ENCODE data around the gene FBLN5. TPM values are rescaled to one million over a fixed set of nuclear protein-coding genes. Genes with fewer than 3 reads are reported as not detected.

FBLN5 gene
- total and polyA plus RNA-seq, 7 donors, result 3.0 to 253 (median 91.8) TPM

DNA sequence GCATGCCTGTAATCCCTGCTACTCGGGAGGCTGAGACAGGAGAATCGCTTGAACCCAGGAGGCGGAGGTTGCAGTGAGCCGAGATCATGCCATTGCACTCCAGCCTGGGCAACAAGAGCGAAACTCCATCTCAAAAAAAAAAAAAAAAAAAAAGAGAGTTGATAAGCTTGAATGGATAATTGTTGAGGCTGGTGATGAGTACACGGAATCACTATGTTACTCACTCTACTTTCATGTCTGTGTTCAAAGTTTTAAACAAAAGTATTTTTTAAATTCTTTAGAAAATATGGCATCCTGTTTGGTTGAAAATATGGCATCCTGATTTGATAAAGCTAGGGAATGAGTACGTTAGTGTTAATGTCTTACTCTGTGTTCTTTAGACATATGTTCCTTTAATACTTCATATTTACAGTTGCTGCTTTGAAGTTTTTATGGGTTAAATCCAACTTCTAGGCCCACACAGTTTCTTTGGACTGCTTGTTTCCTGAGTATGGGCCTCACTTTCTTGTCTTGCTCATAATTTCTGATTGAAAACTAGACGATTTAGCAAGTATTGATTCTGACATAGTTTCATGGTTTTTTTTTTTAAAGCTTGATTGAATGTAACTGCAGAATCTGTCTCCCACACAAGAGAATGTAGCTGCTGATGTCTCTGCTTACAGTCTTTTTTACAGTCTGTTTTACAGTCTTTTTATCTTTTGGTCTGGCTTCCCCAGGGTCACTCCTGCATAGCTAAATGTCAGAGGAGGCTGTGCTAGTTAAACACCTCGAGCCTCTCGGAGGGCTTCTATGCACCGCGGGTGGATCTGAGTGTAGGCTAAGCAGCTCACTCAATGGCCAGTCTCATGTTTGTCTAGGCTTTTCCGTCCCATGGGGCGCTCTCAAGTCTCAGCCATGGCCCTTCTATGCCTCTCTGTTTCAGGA is 14.1 kb upstream of the FBLN5 start:
- Histone ChIP-seq H3K9me3 (no peaks in the 10 kb centered on the region), H3K27ac (no peak overlapping the region), H3K36me3 (no peaks in the 10 kb centered on the region), H3K27me3 (no peaks in the 10 kb centered on the region), H3K4me1 (no peaks in the 10 kb centered on the region), H3K4me3 (no peak overlapping the region)
- TF ChIP-seq POLR2A (IDR thresholded peaks at IDR 0.05), result no peak
- no peak for TF ChIP-seq EP300 (IDR thresholded peaks at IDR 0.05)
- no peak for TF ChIP-seq POLR2AphosphoS5 (IDR thresholded peaks at IDR 0.05)
- TF ChIP-seq, protein P1, sequence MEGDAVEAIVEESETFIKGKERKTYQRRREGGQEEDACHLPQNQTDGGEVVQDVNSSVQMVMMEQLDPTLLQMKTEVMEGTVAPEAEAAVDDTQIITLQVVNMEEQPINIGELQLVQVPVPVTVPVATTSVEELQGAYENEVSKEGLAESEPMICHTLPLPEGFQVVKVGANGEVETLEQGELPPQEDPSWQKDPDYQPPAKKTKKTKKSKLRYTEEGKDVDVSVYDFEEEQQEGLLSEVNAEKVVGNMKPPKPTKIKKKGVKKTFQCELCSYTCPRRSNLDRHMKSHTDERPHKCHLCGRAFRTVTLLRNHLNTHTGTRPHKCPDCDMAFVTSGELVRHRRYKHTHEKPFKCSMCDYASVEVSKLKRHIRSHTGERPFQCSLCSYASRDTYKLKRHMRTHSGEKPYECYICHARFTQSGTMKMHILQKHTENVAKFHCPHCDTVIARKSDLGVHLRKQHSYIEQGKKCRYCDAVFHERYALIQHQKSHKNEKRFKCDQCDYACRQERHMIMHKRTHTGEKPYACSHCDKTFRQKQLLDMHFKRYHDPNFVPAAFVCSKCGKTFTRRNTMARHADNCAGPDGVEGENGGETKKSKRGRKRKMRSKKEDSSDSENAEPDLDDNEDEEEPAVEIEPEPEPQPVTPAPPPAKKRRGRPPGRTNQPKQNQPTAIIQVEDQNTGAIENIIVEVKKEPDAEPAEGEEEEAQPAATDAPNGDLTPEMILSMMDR (IDR thresholded peaks at IDR 0.05), result no peak
- 60 to 73% methylated on average over 13 to 14 of the region's 14 CpGs for WGBS, 2 donors
- intact Hi-C loops (cut with DNase I), result no loop called here
- no peak for DNase-seq

DNA sequence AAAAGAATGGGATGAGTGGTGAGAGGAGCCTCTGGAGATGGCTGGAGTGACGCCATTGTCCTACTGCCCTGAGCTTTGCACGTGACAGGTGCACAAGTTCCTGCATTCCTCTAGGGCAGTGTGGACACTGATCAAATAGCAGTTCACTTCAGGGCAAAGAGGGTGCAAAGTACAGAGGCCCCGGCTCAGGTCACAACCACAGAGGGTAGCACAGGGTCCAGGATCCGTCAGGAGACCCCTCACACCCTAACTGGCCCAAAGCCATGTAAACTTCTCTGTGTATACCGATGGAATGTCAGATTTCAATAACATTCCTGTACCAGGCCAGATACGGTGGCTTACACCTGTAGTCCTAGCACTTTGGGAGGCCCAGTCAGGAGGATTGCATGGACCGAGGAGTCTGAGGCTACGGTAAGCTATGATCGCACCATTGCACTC is 10.4 kb upstream of the FBLN5 start:
- no peaks in the 10 kb centered on the region for H3K27me3 ChIP-seq
- H3K36me3 ChIP-seq, result no peaks in the 10 kb centered on the region
- H3K27ac ChIP-seq, result no peak overlapping the region
- 71 to 88% methylated on average over 9 of the region's 9 CpGs for WGBS, 2 donors
- no peak for DNase-seq
- intact Hi-C loops (cut with DNase I), result no loop called here
- H3K4me3 ChIP-seq, result no peak overlapping the region
- TF ChIP-seq POLR2AphosphoS5 (IDR thresholded peaks at IDR 0.05) (no peak), POLR2A (IDR thresholded peaks at IDR 0.05) (no peak), EP300 (IDR thresholded peaks at IDR 0.05) (no peak)
- TF ChIP-seq, protein P1 (IDR thresholded peaks at IDR 0.05), result no peak
- no peaks in the 10 kb centered on the region for H3K4me1 ChIP-seq
- H3K9me3 ChIP-seq, result no peaks in the 10 kb centered on the region

DNA sequence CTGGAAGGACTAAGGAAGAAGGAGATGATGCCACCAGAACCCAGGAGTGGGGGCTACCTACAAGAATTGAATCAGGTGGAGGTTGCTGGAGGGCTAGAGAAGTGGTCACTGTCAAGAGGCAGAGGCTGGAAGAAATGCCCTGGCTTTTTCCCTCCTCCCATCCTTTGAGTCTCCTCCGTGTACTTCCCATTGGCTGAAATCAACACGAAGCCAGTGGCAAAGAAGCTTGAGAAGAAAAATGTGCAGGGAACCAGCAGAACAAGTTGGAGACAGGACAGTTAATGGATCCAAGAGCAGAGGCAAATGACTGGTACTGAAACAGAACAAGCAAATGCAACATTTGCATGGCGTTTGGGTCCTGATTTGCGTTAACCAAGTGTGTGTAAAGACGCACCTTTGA is 9.1 kb upstream of the FBLN5 start:
- no peaks in the 10 kb centered on the region for H3K9me3 ChIP-seq
- no peak for DNase-seq
- no peaks in the 10 kb centered on the region for H3K4me1 ChIP-seq
- no peak overlapping the region for H3K4me3 ChIP-seq
- TF ChIP-seq, protein P1 (IDR thresholded peaks at IDR 0.05), result no peak
- TF ChIP-seq POLR2A (IDR thresholded peaks at IDR 0.05) (no peak), POLR2AphosphoS5 (IDR thresholded peaks at IDR 0.05) (no peak)
- no peaks in the 10 kb centered on the region for H3K36me3 ChIP-seq
- no peak overlapping the region for H3K27ac ChIP-seq
- no peaks in the 10 kb centered on the region for H3K27me3 ChIP-seq
- WGBS, 2 donors, result 89 to 91% methylated on average over 5 of the region's 5 CpGs
- intact Hi-C loops (cut with DNase I), result no loop called here

DNA sequence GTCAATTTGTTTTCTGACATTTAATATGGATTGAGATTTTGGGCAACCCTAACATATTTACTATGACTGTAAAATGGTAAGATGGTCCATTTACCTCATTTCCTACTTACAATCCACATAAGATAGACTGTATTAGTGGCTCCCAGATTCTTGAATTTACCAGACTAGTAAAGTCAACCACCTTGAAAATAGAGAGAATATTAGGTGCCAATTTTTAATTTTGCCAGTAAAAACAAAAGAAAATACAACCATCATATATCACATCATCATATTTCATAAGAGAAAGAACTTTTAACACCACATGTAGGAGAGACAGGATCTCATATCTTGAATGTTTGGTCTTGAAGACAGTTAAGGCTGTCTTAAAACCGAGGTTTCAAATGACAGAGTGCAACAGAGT is 7.7 kb upstream of the FBLN5 start:
- DNase-seq, result no peak
- Histone ChIP-seq H3K9me3 (no peaks in the 10 kb centered on the region), H3K36me3 (no peaks in the 10 kb centered on the region), H3K4me1 (no peaks in the 10 kb centered on the region), H3K27ac (no peak overlapping the region), H3K4me3 (no peak overlapping the region), H3K27me3 (no peaks in the 10 kb centered on the region)
- intact Hi-C loops (cut with DNase I), result no loop called here
- TF ChIP-seq POLR2A (IDR thresholded peaks at IDR 0.05) (no peak), EP300 (IDR thresholded peaks at IDR 0.05) (no peak), POLR2AphosphoS5 (IDR thresholded peaks at IDR 0.05) (no peak)
- TF ChIP-seq, protein P1 (IDR thresholded peaks at IDR 0.05), result no peak
- WGBS, 2 donors, result 57 to 63% methylated on average over 1 of the region's 1 CpG

All from sigmoid colon (tissue), 7 donors.